ENCODE results near the gene LRIT1. TPM values are rescaled to one million over a fixed set of nuclear protein-coding genes. Genes with fewer than 3 reads are reported as not detected.

The LRIT1 gene
- not detected in 2 replicates for total RNA-seq

GRCh38 chr10:84241185-84241790 is at the start of gene LRIT1:
Gene LRIT1 (minus strand): TSS chr10:84241546. CDS start chr10:84241439, 107 bp downstream.

GRCh38 chr10:84244651-84245270 is 3.4 kb upstream of the LRIT1 start, which contains the start of gene RGR:
Gene RGR (plus strand): TSS chr10:84245053. CDS start chr10:84245091, 38 bp downstream.

GRCh38 chr10:84225427-84226173 is 15.7 kb downstream of the LRIT1 start, which contains the start of gene LRIT2:
Gene LRIT2 (minus strand): TSS chr10:84225544. CDS start chr10:84225520, 24 bp downstream.

GRCh38 chr10:84194424-84195043 is 46.8 kb downstream of the LRIT1 start, which contains the start of gene CDHR1:
Gene CDHR1 (plus strand): TSS chr10:84194537. CDS start chr10:84194761, 224 bp downstream.

Other genes starting within 250 kb of the LRIT1 start
- gene GHITM, start 102.0 kb downstream of the LRIT1 start, total RNA-seq, result 140 and 165 TPM in 2 replicates
- not detected in 2 replicates for gene GPR15LG, start 67.7 kb downstream of the LRIT1 start, total RNA-seq
- under 0.01 and 0.13 TPM in 2 replicates for gene CDHR1, start 47.0 kb downstream of the LRIT1 start, total RNA-seq
- not detected in 2 replicates for gene LRIT2, start 16.0 kb downstream of the LRIT1 start, total RNA-seq
- not detected in 2 replicates for gene RGR, start 3.5 kb upstream of the LRIT1 start, total RNA-seq
- gene CCSER2, start 87.0 kb upstream of the LRIT1 start, total RNA-seq, result 11.2 and 45.4 TPM in 2 replicates

Measured in bladder microvascular endothelial cell (primary cell).